DMS 273 treated with DMSO at 0.1 percent for 48 hours (cell line): ENCODE data around the gene PYGB.

Source experiments
- DNase-seq: peaks from one replicate; lab custom pipeline; 2025; lab: John Stamatoyannopoulos, UW

Gene PYGB

GRCh38 chr20:25216199-25216945 lies 31.5 kb upstream of the PYGB start:
- no peak for DNase-seq

- no peak for DNase-seq
Observed at GRCh38 chr20:25217161-25218108, 30.4 kb upstream of the PYGB start.

- DNase-seq: no peak
Observed at GRCh38 chr20:25218109-25218486, 29.8 kb upstream of the PYGB start.

- no peak for DNase-seq
Observed at GRCh38 chr20:25218492-25218891, 29.4 kb upstream of the PYGB start.

- DNase-seq: no peak
Observed at GRCh38 chr20:25219365-25219764, 28.5 kb upstream of the PYGB start.

- no peak for DNase-seq
Observed at GRCh38 chr20:25220021-25220730, 27.7 kb upstream of the PYGB start.

- no peak for DNase-seq
Observed at GRCh38 chr20:25220810-25221591, 26.9 kb upstream of the PYGB start.

- DNase-seq: no peak
Observed at GRCh38 chr20:25221592-25222460, 26.1 kb upstream of the PYGB start.

- DNase-seq: no peak
Observed at GRCh38 chr20:25222461-25223178, 25.3 kb upstream of the PYGB start.

GRCh38 chr20:25223179-25223661 lies 24.7 kb upstream of the PYGB start:
- no peak for DNase-seq

- no peak for DNase-seq
Observed at GRCh38 chr20:25223765-25224720, 23.8 kb upstream of the PYGB start.

- no peak for DNase-seq
Observed at GRCh38 chr20:25224941-25225340, 22.9 kb upstream of the PYGB start.

- no peak for DNase-seq
Observed at GRCh38 chr20:25225642-25226432, 22.0 kb upstream of the PYGB start.

GRCh38 chr20:25226433-25227316 lies 21.2 kb upstream of the PYGB start:
- no peak for DNase-seq

- DNase-seq: no peak
Observed at GRCh38 chr20:25227317-25227831, 20.5 kb upstream of the PYGB start.

- DNase-seq: no peak
Observed at GRCh38 chr20:25229486-25230165, 18.3 kb upstream of the PYGB start.
